Adrenal gland (tissue), 5 donors: ENCODE data around the gene TMEM158.

ENCODE experiments used
- POLR2A ChIP-seq, 2 donors: fragments of 450-650 bp; IDR thresholded peaks; one replicate each; pipeline ENCODE4 v1.6.1; 2017; ENCODE audit warnings: antibody characterized with exemption in 2 of 2, mild to moderate bottlenecking in 2 of 2, moderate library complexity in 1 of 2
- TF ChIP-seq, protein P1 (sequence below), 6 experiments: fragments of 450-650 bp in 4 of 6; fragments of 200-600 bp in 2 of 6; sonication (generic) in 1 of 6; IDR thresholded peaks; 1 replicate in 5 of 6; 2 replicates in 1 of 6; pipeline versions ENCODE4 v1.5.1 to v1.8.0; 2016 to 2021; ENCODE audit warnings: antibody characterized with exemption in 6 of 6, mild to moderate bottlenecking in 2 of 6, moderate library complexity in 1 of 6
- donor health status: DM: no; HTN: no; CAD: no.

DNA sequence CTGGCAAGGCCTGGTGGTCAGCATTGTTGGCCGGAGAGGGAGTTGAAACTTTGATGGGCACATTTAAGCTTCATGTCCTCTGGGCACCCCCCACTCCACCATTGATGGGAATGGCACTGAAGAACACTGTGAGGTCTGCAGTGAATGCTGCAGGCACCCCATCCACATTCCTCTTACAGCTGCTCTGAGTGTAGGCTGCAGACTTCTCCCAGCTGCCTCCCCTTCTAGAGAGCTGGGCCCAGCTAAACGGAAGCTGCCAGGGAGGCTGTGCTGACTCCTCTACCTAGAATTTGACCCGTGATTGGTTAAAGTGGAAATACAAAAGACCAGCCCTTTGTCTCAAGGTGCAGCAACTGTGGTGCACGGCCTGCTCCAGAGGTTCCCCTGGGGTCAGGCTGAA lies 10.6 kb downstream of the TMEM158 start:
- TF ChIP-seq, protein P1, sequence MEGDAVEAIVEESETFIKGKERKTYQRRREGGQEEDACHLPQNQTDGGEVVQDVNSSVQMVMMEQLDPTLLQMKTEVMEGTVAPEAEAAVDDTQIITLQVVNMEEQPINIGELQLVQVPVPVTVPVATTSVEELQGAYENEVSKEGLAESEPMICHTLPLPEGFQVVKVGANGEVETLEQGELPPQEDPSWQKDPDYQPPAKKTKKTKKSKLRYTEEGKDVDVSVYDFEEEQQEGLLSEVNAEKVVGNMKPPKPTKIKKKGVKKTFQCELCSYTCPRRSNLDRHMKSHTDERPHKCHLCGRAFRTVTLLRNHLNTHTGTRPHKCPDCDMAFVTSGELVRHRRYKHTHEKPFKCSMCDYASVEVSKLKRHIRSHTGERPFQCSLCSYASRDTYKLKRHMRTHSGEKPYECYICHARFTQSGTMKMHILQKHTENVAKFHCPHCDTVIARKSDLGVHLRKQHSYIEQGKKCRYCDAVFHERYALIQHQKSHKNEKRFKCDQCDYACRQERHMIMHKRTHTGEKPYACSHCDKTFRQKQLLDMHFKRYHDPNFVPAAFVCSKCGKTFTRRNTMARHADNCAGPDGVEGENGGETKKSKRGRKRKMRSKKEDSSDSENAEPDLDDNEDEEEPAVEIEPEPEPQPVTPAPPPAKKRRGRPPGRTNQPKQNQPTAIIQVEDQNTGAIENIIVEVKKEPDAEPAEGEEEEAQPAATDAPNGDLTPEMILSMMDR (IDR thresholded peaks at IDR 0.05): no peak
- TF ChIP-seq POLR2A (IDR thresholded peaks at IDR 0.05): no peak
